Activated T-helper 1 cell treated with anti-CD3 and anti-CD28 coated beads, Interleukin-2, amount 50 U/mL, for 16 hours (primary cell): ENCODE measurements around the gene VTI1A.
"Not testable (repeated sequence)": the region's sequence is repeated elsewhere in the genome, so short reads cannot be mapped to it uniquely, and the experiment has no call there.

Experiments
- DNase-seq, 2 donors: peaks; one replicate each; pipeline ENCODE4 v3.0.0-alpha.2; 2020; ENCODE audit warnings: low read depth in 1 of 2, low spot score in 1 of 2

Gene VTI1A

DNA sequence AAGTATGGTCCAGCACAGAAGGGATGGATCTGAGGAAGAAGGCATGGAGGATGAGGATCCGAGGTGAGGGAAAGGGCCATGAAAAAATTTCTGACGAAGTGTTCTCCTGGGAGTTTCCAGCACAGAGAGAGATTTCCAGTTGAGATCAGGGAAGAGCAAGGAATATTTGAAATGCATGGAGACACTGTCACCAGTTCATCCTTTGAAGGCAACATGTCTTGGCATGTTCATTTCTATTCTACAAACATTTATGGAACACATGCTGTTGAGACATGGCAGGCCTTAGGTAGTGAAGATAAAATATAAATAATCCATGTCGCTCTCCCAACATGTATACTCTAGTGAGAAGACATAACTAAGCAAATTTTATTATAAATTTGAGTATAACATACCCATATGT, 269.1 kb downstream of the VTI1A start:
- DNase-seq = no peak

DNA sequence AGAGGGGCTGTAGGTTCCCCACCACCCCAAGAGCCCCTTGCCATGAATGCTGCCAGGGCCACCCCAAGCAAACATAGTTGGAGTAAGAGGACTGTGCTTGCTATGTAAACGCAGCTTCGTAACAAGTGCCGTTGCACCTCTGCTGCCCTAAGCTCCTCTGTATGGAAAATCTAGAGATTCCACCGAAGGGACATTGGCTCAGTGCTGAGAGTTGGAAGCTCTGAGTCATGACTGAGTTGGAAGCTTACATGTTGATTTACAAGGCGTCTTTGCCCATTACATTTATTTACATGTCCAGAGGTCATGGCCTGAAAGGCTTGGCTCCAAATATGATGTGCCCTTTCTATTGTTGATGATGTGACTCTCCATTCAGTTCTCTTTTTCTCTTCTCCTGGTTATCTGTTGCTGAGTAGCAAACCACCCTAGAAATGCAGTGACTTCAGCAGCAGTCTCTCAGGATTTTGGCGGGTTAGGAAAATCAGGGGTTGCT, 270.0 kb downstream of the VTI1A start:
- no peak for DNase-seq

DNA sequence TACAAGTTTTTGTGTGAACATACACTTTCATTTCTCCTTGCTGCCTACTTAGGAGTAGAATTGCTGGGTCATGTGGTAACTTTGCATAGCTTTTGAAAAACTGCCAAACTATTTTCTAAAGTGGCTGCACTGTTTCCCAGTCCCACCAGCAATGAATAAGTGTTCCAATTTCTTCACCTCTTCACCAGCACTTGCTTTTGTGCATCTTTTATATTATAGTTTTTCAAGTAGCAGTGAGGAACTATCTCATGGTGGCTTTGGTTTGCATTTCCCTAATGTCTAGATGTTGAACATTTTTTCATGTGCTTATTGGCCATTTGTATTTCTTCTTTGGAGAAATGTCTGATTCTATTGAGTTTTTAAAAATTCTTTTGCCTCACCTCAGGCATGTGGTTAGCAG, 273.2 kb downstream of the VTI1A start:
- no peak for DNase-seq

DNA sequence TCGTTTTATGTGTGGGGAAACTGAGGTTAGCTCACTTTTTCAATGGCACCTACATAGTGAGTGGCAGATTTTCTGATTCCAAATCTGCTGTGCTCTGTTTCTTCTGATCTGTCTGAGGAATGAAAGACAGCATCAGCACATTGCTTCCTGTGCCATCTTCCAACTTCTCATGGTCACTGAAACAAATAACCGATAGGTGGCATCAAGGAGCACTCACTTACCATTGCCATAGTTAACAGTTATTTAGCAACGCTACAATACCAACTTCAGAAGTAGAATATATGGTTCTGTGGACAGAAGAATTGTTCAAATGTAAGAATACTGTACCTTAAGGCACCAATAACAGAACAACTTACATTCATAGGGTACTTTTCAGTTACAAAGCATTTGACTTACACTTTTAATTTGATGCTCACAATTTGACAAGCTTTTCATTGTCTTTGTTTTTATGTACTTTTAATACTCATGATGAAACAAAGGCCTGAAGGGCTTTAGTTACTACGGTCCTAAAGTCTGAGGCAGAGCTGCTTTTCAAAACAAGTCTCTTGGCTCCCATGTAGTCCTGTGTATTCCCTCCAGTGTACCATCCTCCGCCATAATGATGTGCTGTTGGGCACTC, 274.2 kb downstream of the VTI1A start:
- DNase-seq = no peak

DNA sequence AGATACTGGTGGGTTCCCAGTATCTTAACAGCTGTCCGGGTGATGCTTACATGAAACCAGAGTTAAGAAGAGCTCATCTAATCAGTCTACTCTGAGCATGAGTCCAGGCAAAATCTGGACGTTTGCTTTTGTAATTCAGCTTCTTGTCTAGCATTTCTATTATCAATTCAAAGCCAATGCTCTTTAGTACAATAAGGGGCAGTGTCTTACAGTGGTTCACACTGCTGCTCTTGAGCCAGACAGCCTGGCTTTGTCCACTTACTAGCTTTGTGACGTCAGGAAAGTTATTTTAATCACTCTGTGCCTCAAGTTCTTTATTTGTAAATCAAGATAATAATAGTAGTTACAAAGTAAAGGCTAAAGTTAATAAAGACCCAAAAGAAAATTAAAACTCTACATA, 275.7 kb downstream of the VTI1A start:
- no peak for DNase-seq

DNA sequence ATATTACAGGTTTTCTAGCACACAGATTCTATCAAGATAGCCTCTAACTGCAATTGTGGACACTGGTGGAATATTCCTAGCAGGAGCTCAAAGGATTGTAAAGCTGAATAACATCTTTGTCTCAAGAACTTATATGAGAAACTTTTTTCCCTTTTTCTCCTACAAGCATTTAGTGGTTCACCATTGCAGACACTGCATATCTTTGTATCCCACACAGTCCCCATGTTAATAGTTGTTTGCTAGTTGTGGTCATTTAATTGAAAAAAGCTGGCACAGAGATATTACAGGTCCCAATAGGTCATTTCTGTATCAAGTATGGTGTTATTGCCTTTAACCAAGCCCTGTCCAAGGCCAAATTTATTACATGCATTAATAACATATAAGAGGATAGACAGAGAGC, 276.9 kb downstream of the VTI1A start:
- DNase-seq = no peak

DNA sequence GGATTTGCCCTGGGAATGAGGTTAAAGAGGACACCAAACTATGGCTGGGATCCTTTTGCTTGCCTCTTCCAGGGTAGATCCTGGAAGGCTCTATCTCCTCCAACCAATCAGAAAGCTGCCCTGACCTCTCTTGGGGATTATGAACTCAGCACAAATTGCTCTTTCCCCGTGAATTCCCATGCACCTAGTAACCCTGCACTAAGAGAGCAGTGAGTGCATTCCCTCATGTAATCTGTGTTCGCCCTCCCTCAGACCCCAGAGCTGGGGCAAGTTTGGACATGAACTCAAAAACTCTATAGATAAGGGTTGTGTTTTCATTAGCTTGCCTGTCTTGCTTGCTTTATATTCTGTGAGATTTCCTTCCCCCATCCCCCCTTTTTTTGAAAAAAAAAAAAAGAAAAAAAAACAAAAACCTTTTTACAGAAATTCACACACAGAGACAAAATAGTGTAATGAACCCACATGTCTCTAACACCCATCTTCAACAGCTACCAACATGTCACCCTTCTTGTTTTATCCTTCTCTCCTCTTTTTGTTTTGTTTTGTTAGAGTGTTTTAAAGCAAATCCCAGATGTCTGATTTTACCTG, 277.5 kb downstream of the VTI1A start:
- DNase-seq = no peak

DNA sequence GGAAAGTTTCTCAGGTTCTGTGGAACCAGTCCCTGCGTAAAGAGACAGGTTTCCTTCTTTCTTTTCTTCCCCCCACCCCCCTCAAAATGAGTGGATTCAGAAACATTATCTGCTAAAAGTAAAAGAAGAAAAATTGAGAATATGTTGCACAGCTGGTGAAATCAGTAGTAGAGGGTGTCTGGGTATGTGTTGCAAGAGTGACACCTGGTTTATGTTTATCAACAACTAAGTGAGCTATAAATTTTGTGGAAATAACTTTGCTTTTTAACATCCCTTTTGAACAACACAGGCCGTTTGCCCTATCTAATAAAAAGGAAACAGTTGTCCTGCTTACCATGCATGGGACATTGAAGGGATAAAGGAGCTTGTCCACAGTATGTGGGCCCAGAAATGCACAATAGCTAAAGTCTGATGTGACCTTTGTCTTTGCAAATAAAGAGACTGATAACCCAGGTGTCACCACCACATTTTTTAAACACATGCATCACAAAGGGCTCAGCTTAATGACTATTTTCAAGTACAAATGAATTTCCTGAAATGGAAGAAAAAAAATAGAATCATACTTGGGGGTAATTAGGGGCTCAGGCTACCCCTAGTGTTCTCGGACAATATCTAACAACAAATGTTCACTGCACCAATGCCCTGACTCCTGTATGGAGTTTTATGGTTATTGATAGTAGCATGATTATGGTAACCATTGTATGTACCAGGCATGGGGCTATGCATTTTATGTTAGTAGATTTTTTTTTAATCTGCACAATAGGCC, 281.3 kb downstream of the VTI1A start:
- no peak for DNase-seq

DNA sequence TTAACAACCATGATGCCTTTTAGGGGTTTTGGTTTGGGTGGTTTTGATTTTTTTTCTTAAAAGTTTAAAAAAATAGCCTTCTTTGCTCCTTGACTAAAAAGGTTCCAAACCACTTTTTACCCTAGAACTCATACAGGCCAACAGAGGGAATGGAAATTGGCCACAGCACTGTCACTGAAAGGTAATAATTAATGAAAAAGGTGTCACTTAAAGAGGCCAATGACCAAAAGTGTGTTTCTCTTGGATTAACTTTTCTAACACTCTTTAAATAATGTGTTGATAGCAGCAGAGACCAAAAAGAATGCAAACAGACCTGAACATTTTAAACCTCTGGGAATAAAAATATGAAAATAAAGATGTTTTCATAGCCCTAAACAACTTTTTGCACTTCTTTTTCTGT, 282.0 kb downstream of the VTI1A start:
- no peak for DNase-seq

DNA sequence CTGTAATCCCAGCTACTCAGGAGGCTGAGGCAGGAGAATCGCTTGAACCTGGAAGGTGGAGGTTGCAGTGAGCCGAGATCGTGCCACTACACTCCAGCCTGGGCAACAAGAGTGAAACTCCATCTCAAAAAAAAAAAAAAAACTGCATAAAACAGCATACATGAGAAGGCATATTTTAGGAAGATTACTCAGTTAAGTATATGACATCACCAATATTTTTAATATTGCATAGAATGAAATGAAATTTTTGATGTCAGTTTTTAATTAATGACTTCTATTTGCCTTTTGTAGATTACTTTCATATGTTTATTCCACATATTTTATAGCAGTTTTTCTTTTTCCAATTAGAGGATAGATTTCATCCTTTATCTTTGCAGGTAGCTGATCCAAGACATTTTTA, 284.4 kb downstream of the VTI1A start:
- not testable (repeated sequence) for DNase-seq

DNA sequence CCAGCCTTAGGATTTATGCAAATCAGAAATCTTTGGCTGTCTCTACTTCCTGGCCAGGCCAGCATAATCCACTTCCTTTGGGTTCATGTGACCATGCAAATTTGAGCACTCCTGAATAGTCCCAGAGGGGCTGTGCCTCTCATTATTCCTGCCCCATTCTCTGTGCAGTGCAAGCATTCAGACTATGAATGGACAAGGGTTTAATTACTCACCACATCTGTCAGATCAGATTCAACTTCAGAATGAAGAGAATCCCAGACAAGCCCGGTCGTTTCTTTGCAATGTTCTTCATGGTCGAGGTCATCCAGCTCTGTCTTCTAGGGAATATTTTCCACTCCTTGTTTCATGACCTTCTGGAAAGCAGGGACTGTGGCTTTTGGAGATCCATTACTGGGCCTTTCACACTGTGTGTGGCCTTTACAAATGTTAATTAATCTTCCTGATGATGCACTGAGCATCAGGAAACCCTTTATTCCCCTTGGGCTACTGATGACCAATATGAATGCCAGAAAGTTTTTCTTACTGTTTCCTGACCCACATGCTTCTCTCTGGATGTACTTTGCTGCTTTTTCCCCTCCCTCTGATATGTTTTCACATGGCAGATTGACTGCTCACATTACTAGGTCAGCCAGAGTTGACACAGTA, 285.4 kb downstream of the VTI1A start:
- DNase-seq = no peak

DNA sequence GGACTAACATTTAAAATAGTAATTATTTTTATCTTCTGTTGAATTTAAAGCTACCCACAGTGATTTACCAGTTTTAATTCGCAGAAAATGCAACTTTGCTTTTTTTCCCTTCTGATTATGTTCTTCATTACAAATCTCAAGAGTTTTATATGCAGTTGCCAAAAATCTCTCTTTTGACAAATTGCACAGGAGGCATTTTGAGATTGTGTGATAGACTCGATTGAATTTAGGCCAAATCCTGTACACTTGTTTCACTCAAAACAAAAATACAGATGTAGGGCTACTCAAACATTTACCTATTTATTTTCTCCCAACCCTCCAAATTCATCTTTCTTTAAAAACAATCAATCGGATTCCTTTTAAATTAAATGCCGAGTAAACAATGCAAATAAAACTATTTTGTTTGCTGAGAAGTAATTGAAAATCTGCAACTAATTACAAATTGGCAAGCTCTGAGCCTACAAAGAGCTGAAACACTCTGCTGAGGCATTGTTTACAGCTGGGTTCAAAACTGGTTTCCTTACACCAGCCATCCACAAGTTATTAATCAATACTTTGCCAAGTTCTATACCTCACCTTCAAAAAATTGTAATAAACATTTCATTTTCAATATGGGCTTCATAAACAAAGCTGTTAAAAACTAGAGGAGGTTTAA, 288.2 kb downstream of the VTI1A start:
- DNase-seq = no peak

DNA sequence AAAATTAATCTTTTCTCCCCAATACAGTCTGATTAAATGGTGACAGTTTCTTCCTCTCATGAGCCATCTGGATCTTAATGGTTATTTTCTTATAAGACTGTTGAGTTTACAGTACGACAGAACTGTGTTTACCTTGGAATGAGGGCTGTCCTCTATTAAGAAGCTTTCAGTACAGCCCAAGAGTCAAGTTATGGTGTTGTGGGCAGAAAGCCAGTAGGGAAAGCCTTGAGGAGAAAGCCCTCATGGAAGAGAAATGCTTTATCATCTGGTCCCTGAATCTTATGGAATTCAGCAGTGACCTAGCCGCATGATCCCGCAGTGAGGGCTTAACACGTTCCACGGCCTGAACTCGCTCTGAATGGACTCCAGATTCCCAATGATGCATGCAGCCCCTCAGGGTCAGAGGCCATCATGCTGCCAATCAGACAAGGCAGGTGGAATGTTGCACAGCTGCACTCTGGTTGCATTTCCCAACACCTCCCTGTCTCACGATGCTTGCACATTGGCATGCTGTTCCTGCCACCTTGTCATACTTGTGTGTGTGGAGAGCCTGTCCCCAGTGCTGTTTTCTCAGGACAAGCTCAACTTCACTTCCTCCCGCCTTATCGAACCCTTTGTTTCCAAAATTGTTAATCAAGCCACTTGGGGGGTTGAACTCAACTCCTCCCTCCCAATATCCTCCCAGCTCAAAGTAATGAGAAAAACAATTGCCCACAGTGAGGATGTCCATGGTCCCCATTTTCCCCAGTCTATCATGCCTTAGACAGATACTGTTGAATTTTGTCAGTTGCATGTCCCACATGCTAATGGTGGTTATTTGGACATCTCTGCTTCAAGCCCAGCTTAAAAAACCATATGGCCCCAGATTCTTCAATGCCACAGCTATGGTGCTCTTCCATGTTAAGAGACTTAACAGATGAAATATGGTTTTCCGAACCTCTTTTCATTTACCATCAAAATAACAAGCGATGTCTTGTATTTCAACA, 291.9 kb downstream of the VTI1A start:
- DNase-seq = no peak

DNA sequence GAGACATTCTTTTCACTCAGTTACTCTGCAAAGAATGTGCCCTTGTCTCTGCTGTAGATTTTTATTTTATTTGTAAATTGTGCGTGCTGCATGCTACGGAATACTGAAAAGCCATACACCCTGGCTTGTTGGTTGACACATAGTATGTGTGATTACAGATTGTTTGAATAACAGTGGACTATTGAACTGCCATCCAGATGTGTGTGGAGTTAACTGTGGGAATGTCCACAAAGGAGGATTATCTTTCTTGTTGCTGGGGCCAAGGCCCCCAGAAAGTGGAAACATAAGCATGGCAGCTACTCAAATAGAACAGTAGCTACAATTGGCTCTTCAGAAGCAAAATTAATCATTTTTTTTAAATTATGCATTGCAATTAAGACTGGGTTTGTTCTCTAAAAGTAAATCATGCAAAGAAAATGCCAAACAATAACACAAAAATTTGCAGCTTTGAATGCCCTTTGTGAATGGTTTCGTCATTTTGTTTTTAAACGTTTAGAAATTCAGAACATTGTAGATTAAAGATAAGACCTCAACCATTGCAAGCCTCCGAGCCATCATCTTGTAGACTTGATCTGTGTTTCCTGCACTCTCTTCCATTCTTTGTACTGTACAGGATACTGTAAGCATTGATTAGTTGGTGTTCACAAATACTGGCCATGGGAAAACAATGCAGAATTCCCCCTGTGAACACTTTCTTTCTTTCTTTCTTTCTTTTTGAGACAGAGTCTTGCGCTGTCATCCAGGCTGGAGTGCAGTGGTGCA, 292.8 kb downstream of the VTI1A start:
- DNase-seq = no peak

DNA sequence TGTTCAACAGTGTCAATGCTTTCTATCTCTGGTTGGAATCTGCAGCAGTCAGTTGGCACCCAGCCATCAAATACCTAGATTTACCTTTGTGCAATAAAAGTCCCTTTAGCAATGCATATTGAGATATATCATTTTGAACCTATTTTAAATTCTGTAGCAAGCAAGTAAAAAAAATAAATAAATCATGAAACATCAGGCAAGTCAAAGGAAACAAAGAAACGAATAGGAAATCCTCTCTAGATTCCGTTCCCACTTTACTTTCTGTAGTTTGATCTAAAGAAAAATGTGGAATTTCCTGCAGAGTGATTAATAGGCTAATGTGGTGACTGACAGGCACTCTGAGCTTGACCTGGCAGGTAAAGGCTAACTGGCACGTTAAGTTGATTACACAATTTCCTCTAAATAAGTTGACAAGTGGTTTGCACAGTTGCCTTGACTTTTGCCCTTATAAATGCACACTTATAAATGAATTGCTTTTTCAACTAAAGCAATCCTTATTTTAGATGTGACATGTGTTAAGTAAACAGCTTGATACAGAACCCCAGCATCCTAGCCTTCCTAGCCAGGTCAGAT, 294.9 kb downstream of the VTI1A start:
- DNase-seq = no peak

DNA sequence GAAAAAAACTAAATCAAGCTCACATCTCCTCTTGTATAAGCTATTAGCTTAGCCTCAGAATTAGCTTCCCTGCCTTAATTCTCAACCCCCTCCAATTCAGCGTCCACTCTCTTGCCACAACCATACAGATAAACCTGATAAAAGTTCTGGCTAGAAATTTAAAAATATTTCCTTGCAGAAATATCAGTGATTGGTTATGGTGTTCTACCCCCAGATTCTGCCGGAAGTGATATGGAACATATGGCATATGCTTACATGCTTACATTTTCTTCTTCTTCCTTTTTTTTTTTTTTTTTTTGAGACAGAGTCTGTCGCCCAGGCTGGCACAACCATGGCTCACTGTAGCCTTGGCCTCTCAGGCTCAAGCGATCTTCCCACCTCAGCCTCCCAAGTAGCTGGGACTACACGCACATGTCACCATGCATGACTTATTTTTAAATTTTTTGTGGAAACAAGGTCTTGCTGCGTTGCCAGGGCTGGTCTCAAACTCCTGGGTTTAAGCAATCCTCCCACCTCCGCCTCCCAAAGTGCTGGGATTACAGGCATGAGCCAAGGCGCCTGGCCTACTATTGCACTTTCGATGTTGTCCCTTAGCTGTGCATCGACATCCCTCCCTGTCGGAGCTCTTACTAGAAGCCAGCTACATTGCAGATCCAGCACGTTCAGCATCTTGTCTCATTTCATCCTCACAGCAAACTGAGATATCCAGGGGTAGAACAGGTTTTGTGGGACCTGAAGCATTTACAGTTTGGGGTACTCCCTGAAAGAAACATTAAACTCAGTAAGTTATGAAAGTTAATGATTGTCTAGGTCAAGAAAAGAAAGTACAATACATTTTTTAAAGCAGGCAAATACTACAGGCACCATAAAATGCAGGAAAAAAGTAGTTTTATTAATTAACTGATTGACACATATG, 297.4 kb downstream of the VTI1A start:
- DNase-seq = no peak

DNA sequence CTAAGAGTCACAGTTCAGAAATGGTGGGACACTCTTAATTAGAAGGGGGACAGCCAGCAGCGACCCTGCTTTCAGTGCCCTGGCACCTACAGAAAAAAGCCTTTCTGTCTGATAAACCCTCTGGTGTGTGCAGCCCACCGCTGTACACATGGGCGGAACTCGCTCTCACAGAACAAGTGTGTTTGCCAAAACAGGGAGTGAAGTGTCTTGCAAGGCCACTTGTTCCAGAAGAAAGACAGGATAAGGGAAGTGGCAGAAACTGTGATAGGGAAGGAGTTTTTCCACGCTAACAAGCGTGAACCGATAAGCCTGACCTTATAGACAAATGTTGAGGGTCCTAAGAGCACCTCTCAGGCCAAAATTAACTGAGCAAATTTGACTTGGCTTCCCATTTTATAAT, 299.3 kb downstream of the VTI1A start:
- no peak for DNase-seq
